Measurements from ENCODE around the gene KLHL13.
A peak's percentile ranks its signal among the peaks of the same experiment; 100 is the strongest.
"Not testable (repeated sequence)": the region's sequence is repeated elsewhere in the genome, so short reads cannot be mapped to it uniquely, and the experiment has no call there.

The KLHL13 gene

DNA sequence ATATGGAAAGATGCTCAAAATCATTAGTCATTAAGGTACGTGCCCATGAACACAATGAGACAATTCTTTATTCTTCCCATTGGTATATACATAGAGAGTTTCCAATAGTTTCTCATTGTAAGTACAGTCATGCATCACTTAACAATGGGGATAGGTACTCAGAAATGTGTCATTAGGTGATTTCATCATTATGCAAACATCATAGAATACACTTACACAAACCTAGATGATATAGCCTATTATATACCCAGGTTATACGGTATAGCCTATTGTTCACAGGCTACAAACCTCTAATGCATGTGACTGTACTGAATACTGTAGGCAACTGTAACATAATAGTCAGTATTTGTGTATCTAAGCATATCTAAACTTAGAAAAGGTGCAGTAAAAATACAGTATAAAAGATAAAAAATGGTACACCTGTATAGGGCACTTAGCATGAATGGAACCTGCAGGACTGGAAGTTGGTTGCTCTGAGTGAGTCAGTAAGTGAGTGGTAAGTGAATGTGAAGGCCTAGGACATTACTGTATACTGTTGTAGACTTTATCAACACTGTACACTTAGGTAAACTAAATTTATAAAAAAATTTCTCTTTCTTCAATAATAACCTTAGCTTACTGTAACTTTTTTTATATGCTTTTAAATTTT is 49.6 kb downstream of the KLHL13 start:
- DNase-seq: no peak

DNA sequence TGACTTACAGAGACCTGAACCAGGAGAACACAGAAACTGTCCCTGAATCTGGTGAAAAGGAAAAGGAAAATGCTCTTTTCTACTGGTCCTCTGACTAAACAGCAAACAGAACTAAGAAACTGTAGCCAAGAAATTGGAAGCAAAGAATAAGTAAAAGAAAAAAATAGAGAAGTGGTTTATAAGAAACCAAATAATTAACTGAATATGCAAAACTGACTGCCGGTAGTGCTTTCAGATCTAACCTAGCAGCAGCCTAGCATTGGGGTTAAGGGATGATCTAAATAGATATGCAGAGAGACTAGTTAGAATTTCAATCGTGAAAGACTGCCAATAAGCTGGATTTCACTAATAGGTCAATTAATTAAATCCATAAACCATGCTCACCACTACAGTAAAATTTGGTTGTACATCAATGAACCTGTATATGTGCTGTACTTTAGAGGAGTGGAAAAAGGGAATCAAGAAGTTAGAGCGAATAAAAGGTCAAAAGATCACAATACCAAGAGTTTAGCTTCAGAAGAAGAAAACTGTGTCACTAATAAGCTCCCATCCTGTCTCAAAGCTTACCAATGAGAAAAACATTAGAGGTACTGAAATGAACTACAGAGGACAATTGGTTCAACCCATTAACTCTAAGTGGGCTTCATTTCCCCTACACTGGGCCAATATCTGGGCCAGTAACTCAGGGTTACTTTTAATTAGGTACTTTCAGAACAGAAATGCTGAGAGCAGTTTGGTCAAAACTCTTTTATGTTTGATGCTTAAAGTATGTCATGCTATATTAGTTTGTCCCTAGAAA is 53.6 kb downstream of the KLHL13 start:
- DNase-seq: no peak

- DNase-seq: peak; percentile 7
Observed at GRCh38 chrX:118062048-118062789, 54.4 kb downstream of the KLHL13 start.

DNA sequence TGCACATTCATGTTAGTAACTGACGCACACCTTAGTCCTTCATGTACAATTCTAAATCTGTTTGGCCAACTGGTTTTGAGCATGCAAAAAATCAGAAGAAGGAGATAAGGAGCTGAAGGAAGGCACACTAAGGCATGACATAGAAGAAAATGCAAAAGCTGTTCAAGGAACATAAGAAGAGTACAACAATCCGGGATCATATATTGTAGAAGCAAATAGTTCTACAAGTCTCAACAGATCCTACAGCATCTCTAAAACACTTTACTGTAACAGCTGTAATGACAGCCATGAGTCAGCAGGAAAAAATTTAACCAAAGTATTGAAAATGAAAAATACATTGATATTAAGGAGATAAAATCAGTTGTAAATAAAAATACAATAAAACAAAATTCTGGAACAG is 57.7 kb downstream of the KLHL13 start:
- no peak for DNase-seq

DNA sequence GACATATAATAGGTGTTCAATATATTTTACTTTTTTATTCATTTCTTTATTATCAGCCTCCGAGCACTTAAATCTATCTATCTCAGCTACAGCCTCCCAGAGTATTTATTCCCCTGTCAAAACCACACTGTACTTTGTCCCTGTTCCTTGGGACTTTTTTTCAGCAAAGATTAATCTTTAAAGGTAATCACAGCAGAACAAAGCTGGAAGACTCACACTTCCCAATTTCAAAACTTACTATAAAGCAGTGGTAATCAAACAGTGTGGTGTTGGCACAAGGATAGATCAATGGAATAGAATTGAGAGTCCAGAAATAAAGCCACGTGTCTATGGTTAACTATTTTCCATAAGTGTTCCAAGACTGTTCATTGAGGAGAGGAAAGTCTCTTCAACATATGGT is 59.7 kb downstream of the KLHL13 start:
- no peak for DNase-seq

DNA sequence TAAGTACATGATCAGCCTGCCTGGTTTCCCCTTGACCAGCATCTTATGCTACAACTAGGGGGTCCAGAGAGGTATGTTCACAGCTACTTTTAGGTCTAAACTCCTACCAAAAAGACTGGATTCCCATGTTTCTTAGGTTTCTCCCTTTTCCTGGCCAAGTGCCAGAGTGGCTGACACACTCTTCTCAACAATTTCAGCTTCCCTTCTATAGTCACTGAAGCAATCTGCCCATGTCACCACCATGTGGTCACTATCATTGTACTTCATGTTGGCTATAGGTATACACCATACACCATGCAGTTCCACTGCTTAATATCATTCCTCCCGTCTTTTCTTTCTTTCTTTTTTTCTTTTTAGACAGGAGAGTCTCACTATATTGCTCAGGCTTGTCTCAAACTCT is 66.9 kb downstream of the KLHL13 start:
- peak; percentile 57 for DNase-seq

GRCh38 chrX:118047446-118048186 is 69.0 kb downstream of the KLHL13 start:
- DNase-seq: peak; percentile 14

GRCh38 chrX:118039591-118039990 is 77.0 kb downstream of the KLHL13 start:
- DNase-seq: no peak

GRCh38 chrX:118038614-118039365 is 77.8 kb downstream of the KLHL13 start:
- no peak for DNase-seq

- no peak for DNase-seq
Observed at GRCh38 chrX:118026631-118027030, 90.0 kb downstream of the KLHL13 start.

DNA sequence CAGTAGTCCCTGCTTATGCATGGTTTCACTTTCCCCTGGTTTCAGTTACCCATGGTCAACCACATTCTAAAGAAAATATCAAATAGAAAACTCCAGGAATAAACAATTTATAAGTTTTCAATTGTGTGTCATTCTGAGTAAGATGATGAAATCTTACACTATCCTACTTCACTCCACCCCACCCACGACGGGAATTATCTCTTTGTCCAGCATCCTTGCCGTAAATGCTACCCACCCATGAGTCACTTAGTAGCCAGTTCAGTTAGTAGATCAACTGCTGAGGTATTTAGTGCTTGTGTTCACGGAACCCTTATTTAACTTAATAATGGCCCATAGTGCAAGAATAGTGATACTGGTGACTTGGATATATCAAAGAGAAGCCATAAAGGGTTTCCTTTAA is 91.4 kb downstream of the KLHL13 start:
- DNase-seq: no peak

GRCh38 chrX:118024482-118024881 is 92.1 kb downstream of the KLHL13 start:
- no peak for DNase-seq

GRCh38 chrX:118022753-118023152 is 93.9 kb downstream of the KLHL13 start:
- DNase-seq: no peak

GRCh38 chrX:118016422-118016821 is 100.2 kb downstream of the KLHL13 start:
- no peak for DNase-seq

GRCh38 chrX:118002417-118002816 is 114.2 kb downstream of the KLHL13 start:
- DNase-seq: not testable (repeated sequence)

DNA sequence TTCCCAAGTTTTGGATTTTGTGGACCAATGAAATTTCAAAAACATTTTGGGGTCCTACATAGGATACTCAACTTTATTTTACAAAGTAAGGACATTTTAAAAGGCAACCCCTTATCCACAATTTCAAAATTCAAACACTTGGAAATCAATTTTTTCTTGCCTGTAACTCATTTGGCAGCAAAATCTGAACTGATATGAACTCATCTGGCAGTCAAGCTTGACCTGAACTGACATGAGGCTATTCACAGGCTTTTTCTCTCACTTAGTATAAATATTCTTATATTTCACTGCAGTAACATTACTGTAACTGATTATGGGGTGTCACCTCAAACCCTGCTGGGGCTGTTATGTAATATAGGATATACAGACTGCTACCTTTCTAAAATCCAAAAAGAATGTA is 116.1 kb downstream of the KLHL13 start:
- no peak for DNase-seq

GRCh38 chrX:117998171-117998570 is 118.4 kb downstream of the KLHL13 start:
- DNase-seq: no peak

DNA sequence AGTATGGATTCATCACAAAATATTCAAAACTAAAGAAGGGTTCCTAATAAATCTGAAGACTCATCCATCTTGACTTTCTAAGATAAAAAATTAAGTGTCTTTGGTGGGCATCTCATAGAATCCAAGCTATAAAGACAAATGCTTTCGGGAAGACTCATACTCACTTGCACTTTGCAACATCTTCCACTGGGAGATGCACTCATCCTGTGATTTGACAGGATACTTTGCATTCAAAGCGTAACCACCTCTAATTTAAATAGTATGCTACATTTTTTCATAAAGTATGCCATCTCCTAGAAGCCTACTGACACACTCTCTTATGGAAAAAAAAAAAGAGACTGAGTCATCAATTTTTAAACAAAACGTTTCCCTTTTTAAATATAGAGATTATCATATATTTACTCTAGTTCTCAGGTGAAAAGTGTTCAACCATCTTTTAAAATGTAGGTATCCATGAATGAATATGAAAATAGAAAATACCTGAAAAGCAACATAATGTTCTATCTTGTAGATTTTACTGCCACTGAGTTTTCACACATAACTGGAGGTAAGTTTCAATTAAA is 119.6 kb downstream of the KLHL13 start:
- DNase-seq: peak; percentile 40

GRCh38 chrX:117996408-117996807 is 120.2 kb downstream of the KLHL13 start:
- DNase-seq: no peak

- DNase-seq: peak; percentile 1
Observed at GRCh38 chrX:117995378-117995777, 121.2 kb downstream of the KLHL13 start.

DNA sequence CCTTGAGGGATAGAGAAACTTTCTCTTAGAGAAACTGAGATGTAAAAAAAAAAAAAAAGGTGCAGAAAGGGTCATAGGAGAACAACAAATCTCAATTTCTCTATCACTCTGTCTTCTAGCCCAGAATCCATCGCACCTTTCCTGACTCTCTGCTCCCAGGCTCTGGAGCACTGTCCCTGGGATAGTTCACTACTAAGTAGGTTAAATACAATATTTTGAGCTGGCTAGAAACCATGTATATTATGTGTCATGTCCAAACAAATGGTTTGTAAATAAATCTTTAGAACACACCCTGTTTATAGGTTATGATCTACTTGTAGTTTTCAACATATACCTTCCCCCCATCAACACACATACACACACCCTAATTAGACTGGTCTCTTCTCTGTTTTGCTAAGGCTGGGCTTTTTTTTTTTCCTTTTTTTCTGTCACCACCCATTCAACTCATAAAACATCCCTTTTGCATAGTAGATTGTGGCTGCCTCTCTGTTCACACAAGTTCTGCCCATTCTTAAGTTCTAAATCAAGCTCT is 124.4 kb downstream of the KLHL13 start:
- DNase-seq: no peak

GRCh38 chrX:117990438-117990837 is 126.2 kb downstream of the KLHL13 start:
- DNase-seq: no peak

Data from OCI-M1 (cell line).